NCI-H2107 treated with DMSO at 0.1 percent for 48 hours (cell line): ENCODE results near the gene FAM135A.
"Not testable (repeated sequence)": the region's sequence is repeated elsewhere in the genome, so short reads cannot be mapped to it uniquely, and the experiment has no call there.

Experiments used
- DNase-seq: peaks from one replicate; lab custom pipeline; 2025; ENCODE audit not compliant: unreplicated experiment; lab: John Stamatoyannopoulos, UW

FAM135A gene

DNA sequence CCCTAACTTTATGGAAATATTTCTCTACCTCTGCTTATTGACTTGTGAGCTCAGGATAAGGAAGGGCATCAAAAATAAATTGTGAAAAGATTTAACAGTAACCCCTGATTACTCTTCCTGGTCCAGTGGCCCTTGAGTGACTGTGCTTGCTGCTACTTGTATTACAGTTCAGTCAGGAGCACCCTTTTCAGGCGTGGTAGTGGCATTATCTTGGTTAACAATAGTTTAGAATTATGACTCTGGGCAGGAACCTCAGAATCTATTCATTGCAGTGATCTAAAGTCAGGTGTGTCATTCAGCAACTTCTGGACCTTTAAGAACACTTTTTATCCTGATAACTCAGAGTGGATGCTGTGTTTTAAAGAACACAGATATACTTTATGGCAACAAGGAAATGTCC, 43.4 kb downstream of the FAM135A start:
- DNase-seq: no peak

DNA sequence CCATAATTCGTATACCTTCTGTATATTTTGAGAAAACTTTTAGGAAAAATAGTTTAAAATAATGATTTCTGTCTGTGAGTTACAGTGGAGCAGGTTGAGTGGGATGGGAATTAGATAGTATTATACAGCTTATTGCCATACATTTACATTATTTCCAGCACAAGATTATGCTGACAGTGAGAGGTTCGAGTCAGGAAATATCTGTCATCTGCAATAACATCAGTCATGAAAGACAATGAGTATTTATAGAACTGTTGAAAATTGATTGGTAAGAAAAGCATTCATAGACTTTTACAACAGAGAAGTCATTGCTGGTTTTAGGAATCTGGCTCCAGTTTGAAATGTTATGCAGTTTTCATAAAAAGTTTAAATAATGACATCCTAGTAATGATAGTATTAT, 45.9 kb downstream of the FAM135A start:
- DNase-seq: no peak

- not testable (repeated sequence) for DNase-seq
Measured at GRCh38 chr6:70459699-70460098, 46.4 kb downstream of the FAM135A start.

- no peak for DNase-seq
Measured at GRCh38 chr6:70470016-70470415, 56.7 kb downstream of the FAM135A start.

GRCh38 chr6:70470510-70470909, 57.2 kb downstream of the FAM135A start:
- not testable (repeated sequence) for DNase-seq

GRCh38 chr6:70474751-70475150, 61.4 kb downstream of the FAM135A start:
- no peak for DNase-seq

DNA sequence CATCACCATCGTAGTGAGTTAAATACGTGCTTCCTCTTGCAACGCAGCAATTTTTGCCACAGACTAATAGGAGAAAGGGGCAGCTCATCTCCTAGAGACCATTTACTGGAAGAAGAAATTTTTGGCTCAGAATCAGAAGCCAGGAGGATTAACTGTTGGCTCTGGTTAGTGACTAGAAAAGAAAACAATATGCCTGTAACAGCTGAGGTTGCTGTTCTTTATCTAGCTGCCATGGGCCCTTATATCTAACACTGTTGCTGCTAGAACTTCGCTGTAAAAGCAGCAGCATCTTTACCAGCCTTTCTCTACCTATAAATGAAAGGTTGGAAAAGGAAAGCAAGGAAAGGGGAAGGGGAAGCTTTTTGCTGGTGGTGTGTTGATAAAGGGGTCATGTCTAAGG, 65.9 kb downstream of the FAM135A start:
- no peak for DNase-seq

- not testable (repeated sequence) for DNase-seq
Measured at GRCh38 chr6:70486638-70487037, 73.3 kb downstream of the FAM135A start.

DNA sequence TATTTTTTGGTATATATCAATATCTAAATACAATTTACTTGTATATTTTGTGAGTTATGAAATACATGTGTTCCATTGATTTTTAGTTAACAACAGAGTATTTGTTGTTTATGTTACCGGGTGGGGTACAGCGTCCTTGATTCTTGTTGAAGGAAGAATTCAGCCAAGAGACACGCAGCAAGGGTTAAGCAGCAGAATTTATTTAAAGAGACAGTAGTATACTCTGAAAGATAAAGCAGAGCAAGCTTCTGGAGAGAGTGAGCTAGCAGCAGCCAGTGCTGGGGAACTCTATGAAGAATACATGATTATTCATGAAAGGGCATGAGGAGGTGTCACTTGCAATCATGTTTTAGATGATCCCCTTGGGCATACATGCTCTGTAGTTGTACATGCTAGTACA, 76.1 kb downstream of the FAM135A start:
- DNase-seq: no peak

- DNase-seq: no peak
Measured at GRCh38 chr6:70494833-70495232, 81.5 kb downstream of the FAM135A start.

GRCh38 chr6:70495790-70496189, 82.5 kb downstream of the FAM135A start:
- DNase-seq: not testable (repeated sequence)

DNA sequence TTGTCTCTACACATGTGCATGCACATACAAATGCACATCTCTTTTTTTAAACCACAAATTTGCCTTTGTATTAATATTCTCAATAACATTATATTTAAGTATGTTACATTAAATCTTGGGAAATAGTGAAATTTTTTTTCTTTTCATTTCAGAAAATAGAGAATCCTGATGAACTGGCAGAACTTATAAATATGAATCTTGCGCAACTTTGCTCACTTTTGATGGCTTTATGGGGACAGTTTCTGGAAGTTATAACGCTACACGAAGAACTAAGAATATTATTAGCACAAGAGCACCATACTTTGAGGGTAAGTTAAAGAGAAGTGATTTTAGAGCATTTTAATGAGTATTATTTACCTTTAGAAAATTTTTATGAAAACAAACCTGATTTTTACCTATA, 89.2 kb downstream of the FAM135A start:
- DNase-seq: no peak

DNA sequence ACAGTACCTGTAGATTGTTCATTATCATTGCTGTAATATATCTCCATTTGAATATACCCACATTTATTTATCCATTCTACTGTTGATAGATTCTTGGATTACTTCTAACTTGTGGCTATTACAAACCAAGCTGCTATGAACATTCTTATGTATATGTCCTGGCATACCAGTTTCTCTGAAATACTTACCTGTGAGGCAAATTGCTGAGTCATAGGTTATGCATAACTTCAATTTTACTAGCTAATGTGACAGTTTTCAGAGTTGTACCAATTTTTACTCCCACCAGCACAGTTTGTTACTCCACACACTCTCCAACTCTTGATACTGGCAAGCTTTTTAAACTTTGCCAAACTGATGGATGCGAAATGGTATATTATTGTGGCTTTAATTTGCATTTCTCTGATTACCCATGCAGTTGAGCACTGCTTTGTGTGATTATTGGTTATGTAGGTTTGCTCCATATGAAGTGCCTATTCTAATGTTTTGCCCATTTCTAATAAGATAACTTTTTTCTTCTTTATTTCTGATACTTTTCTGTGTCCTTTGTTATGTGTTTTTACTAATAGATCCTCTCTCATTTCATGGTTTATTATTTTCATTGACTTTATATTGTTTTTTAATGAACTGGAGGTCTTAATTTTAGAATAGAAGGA, 90.6 kb downstream of the FAM135A start:
- DNase-seq: no peak

DNA sequence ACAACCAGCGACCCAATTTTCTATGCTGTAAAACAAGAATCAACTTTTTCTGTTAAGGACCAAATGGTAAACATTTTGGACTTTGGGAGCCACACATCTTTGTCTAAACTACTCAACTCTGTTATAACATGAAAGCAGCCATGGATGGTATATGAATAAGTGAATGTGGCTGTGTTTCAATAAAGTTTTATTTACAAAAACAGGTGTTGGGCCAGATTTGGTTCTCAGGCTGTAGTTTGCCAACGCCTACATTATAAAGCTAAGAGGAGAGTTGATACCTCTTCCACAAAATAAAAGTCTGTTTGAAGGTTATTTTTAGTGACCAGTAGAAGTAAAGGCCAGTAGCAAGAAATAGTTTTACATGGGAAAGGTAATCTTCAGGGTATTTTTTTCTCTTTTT, 93.0 kb downstream of the FAM135A start:
- DNase-seq: no peak

- no peak for DNase-seq
Measured at GRCh38 chr6:70507161-70507560, 93.9 kb downstream of the FAM135A start.

DNA sequence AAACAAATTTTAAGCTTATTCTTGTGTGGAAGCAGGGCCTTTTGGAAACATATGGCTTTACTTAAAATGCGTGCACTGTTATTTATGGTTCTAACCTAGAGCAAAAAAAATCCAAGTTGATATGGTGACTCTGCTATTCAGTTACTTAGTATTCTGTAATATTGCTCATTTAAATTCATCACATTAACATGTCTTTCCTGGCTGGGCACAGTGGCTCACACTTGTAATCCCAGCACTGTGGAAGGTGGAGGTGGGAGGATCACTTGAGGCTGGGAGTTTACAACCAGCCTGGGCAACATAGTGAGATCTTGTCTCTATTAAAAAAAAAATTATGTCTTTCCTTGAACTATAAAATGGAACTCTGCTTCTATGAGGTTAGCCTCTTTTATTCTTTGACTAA, 95.6 kb downstream of the FAM135A start:
- no peak for DNase-seq

GRCh38 chr6:70510600-70510999, 97.3 kb downstream of the FAM135A start:
- DNase-seq: no peak

DNA sequence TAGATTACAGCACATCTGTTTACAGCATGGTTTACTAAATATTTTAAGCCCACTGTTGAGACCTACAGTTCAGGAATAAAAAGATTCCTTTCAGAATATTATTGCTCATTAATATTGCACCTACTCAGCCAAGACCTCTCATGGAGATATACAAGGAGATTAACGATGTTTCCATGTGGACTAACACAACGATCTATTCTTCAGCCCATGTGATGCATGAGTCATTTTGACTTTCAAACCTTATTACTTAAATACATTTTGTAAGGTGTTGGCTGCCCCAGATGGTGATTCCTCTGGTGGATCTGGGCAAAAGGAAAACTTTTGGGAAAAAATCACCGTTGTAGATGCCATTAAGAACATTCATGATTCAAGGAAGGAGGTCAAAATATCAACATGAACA, 105.4 kb downstream of the FAM135A start:
- no peak for DNase-seq

GRCh38 chr6:70520575-70520974, 107.3 kb downstream of the FAM135A start:
- DNase-seq: no peak

- DNase-seq: no peak
Measured at GRCh38 chr6:70524721-70525286, 111.5 kb downstream of the FAM135A start.

DNA sequence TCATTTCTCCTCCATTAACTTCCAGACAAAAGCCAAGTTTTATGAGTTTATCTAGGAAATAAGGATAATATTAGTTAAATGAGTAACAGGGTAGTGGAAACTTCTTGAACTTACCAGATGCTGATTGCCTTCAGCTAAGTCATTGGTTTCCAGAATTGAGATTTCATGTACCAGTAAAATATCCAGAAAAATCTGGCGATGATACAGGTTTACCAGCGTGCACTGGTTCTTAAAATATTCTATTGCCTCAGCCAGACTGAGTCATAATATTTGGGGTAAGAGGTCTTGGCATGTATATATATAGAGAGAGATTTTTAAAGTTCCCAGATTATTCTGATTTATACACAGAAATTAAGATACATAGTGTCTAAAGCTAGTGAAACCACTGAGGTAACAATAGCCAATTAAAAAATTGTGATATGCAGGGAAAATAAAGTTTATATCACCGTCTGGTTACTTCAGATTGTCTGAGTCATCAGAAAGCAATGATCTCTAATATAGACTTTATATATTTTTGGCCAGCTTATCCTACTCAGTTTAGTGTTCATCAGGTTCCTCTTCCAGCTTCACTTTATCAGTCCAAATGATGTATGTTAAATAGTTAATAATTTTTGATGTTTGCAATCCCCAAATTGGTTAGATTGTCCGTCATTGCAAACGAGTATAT, 113.9 kb downstream of the FAM135A start:
- DNase-seq: no peak

DNA sequence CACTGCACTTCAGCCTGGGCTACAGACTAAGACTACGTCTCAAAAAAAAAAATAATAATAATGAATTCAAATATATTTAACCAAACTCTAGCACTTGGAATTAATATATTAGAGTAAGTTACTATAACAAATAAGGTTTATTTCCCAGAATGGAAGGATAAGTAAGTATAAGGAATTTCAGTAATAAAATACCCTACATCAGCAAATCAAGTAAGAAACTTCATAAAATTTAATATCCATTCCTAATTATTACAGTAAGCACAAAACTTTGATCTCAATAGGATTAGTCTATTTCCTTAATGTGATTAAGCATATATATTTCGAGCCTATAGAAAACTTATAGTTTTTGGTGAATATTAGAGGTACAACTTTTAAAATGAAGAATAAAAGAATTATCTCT, 116.7 kb downstream of the FAM135A start:
- DNase-seq: no peak

GRCh38 chr6:70531133-70531532, 117.8 kb downstream of the FAM135A start:
- DNase-seq: no peak
